Breast epithelium (tissue), 4 donors: ENCODE data around the gene RAB3A. TPM values are rescaled to one million over a fixed set of nuclear protein-coding genes. Genes with fewer than 3 reads are reported as not detected.

Source experiments
- DNase-seq, 2 donors: peaks; one replicate each; pipeline ENCODE4 v3.0.0-alpha.2; 2019; ENCODE audit warnings: low spot score in 2 of 2
- H3K27ac ChIP-seq, 2 donors: fragments of 200-600 bp; sonication (generic) in 1 of 2; one replicate each; pipeline ENCODE4 v1.5.1; 2016 to 2019; ENCODE audit warnings: mild to moderate bottlenecking in 1 of 2
- H3K27me3 ChIP-seq, 2 donors: fragments of 200-600 bp; sonication (generic) in 1 of 2; one replicate each; pipeline versions ENCODE4 v1.5.1 to v1.6.0; 2017 to 2019; ENCODE audit warnings: control low read depth in 1 of 2, mild to moderate bottlenecking in 1 of 2
- H3K36me3 ChIP-seq: fragments of 200-600 bp; one replicate; pipeline ENCODE4 v1.5.1; 2019
- H3K4me1 ChIP-seq, 2 donors: fragments of 200-600 bp; sonication (generic); one replicate each; pipeline ENCODE4 v1.5.1; 2016 to 2019; ENCODE audit warnings: control low read depth in 1 of 2
- H3K4me3 ChIP-seq, 3 donors: fragments of 200-600 bp; sonication (generic); 1 replicate in 2 of 3; 2 replicates in 1 of 3; pipeline ENCODE4 v1.5.1; 2016 to 2019; ENCODE audit warnings: mild to moderate bottlenecking in 3 of 3, moderate library complexity in 2 of 3
- H3K9me3 ChIP-seq, 2 donors: fragments of 200-600 bp; sonication (generic) in 1 of 2; one replicate each; pipeline ENCODE4 v1.5.1; 2016 to 2019; ENCODE audit warnings: control low read depth in 1 of 2
- POLR2A ChIP-seq: fragments of 450-650 bp; IDR thresholded peaks from one replicate; pipeline ENCODE4 v1.6.1; 2016; ENCODE audit warnings: antibody characterized with exemption, mild to moderate bottlenecking, moderate library complexity
- POLR2AphosphoS5 ChIP-seq, 3 donors: sonication (generic); formaldehyde crosslinking; IDR thresholded peaks; one replicate each; pipeline ENCODE4 v1.6.1; 2017; ENCODE audit warnings: antibody characterized with exemption in 3 of 3
- intact Hi-C: fragments of 100-400 bp; cut with DNase I; formaldehyde crosslinking; loops from one replicate; pipeline ENCODE4 v1.15.1; 2023; ENCODE audit warnings: low total_unique reads
- total RNA-seq, 3 donors: library from RNA; depleted of rRNA; stranded (reverse); fragments of >200 nt; gene quantifications; one replicate each; pipeline ENCODE4 v1.1.0, GENCODE V29; 2016
- TF ChIP-seq, protein P1 (sequence below), 3 donors: fragments of 450-650 bp; IDR thresholded peaks; one replicate each; pipeline ENCODE4 v1.5.1; 2016 to 2017; ENCODE audit warnings: antibody characterized with exemption in 3 of 3, mild to moderate bottlenecking in 3 of 3, moderate library complexity in 3 of 3

Gene RAB3A
- total RNA-seq, 3 donors from 2014 or later = 0.66 to 1.2 (median 1.1) TPM

DNA sequence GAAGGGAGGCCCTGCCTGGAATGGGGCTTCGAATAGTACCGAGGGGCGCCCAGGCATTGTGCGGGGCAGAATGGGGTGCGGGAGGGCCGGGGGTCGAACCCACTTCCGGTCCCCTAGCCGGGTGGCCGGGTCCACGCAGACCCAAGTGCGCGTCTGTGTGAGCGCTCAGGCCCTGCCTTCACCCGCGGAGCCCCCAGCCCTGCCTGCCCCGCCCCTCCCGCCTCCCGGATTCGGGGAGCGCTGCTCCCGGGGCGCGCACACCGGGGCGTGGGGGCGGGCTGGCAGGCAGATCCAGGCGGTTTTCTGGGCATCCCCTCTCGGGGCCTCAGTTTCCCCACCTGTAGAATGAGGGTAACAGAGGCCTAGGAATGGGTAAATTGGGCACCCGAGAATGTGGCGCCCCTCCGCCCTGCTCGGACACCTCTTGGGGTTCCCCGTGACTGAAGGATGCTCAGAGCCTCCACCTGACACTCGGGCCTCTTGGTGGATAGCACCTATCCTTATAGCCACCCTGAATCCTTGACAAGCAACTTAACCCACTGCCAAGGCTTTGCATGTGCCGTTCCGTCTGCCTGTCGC is 50.2 kb downstream of the RAB3A start:
- DNase-seq = no peak
- no peak for TF ChIP-seq POLR2AphosphoS5 (IDR thresholded peaks at IDR 0.05)
- TF ChIP-seq, protein P1, sequence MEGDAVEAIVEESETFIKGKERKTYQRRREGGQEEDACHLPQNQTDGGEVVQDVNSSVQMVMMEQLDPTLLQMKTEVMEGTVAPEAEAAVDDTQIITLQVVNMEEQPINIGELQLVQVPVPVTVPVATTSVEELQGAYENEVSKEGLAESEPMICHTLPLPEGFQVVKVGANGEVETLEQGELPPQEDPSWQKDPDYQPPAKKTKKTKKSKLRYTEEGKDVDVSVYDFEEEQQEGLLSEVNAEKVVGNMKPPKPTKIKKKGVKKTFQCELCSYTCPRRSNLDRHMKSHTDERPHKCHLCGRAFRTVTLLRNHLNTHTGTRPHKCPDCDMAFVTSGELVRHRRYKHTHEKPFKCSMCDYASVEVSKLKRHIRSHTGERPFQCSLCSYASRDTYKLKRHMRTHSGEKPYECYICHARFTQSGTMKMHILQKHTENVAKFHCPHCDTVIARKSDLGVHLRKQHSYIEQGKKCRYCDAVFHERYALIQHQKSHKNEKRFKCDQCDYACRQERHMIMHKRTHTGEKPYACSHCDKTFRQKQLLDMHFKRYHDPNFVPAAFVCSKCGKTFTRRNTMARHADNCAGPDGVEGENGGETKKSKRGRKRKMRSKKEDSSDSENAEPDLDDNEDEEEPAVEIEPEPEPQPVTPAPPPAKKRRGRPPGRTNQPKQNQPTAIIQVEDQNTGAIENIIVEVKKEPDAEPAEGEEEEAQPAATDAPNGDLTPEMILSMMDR (IDR thresholded peaks at IDR 0.05) = no peak
- no peak for TF ChIP-seq POLR2A
- Histone ChIP-seq H3K27me3 (no peaks in the 10 kb centered on the region), H3K4me3 (peak overlapping the region; percentile 73 to 95 (median 90)), H3K36me3 (no peaks in the 10 kb centered on the region), H3K27ac (peak overlapping the region; percentile 92 to 93), H3K9me3 (no peaks in the 10 kb centered on the region), H3K4me1 (peaks cover 20 to 30% of the 10 kb centered on the region in 2 donors)
- intact Hi-C loops = no loop called here

DNA sequence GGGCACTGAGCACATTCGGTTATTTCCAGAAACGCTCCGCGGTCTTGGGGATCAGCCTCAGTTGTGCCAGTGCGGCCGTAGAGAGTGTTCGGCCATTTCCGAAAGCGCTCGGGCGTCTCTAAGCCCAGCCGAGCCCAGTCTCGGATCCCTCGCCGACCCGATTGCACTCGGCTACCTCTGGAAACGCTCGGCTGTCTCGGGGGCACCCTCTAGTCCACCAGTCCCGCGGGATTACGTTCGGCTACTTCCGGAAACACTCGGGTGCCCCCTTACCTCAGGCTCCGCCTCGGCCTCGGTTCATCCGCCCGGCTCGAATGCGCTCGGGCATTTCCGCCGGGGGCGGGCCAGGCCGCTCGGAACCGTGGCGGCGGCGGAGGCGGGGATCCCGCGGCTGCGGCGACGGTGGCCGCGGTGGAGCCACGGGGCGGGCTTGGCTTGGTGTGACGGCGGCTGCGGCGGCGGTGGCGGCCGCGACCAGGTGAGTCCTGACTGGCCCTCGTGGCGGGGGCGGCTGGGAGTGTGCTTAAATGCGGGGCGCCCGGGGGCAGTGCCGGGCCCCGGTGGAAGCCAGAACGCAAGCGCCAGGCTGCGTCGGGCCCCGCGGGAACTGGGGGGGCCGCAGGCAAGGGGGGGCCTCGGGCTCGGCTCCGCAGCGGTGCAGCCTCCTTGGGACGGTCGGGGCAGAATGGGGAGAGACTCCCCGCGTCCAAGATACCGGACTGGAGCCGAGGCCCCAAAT is 50.9 kb downstream of the RAB3A start, which contains the start of gene PIK3R2:
Gene PIK3R2, plus strand, starts transcription at position 347 of the 739 bp plus-strand sequence. CDS start 2,717 bp downstream, outside the sequence.
- H3K4me1 ChIP-seq = peaks cover 20 to 30% of the 10 kb centered on the region in 2 donors
- H3K27me3 ChIP-seq = no peaks in the 10 kb centered on the region
- H3K36me3 ChIP-seq = no peaks in the 10 kb centered on the region
- peak; percentile 99 to 100 for DNase-seq
- H3K27ac ChIP-seq = peak within 1 kb of the TSS; percentile 92 to 93
- intact Hi-C loops = no loop called here
- TF ChIP-seq POLR2A (no peak), POLR2AphosphoS5 (IDR thresholded peaks at IDR 0.05) (no peak)
- TF ChIP-seq, protein P1 (IDR thresholded peaks at IDR 0.05) = no peak
- H3K4me3 ChIP-seq = peak within 1 kb of the TSS; percentile 73 to 95 (median 90)
- H3K9me3 ChIP-seq = no peaks in the 10 kb centered on the region

DNA sequence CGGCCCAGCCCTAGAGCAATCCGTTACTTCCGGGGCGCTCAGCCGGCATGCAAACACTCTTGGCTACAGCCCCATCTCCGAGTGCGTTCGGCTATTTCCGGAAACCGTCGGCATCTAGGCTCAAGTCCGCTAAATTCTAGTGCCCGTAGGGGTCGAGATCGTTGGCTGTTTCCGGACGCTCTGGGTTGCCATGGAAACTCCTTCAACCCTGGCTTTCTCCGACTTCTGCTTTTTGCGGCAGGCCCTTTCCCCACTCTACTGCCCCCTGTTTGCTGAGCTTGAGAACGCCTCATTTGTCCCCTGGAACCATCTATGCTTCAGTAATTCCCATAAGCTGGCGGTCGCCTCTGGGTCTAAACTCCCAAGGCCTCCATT is 51.4 kb downstream of the RAB3A start:
- intact Hi-C loops = no loop called here
- TF ChIP-seq POLR2A (no peak), POLR2AphosphoS5 (IDR thresholded peaks at IDR 0.05) (peak; percentile 17 to 65 (median 37))
- TF ChIP-seq, protein P1 (IDR thresholded peaks at IDR 0.05) = peak; percentile 53 to 74 (median 60)
- peaks cover 20 to 26% of the 10 kb centered on the region in 2 donors for H3K4me1 ChIP-seq

DNA sequence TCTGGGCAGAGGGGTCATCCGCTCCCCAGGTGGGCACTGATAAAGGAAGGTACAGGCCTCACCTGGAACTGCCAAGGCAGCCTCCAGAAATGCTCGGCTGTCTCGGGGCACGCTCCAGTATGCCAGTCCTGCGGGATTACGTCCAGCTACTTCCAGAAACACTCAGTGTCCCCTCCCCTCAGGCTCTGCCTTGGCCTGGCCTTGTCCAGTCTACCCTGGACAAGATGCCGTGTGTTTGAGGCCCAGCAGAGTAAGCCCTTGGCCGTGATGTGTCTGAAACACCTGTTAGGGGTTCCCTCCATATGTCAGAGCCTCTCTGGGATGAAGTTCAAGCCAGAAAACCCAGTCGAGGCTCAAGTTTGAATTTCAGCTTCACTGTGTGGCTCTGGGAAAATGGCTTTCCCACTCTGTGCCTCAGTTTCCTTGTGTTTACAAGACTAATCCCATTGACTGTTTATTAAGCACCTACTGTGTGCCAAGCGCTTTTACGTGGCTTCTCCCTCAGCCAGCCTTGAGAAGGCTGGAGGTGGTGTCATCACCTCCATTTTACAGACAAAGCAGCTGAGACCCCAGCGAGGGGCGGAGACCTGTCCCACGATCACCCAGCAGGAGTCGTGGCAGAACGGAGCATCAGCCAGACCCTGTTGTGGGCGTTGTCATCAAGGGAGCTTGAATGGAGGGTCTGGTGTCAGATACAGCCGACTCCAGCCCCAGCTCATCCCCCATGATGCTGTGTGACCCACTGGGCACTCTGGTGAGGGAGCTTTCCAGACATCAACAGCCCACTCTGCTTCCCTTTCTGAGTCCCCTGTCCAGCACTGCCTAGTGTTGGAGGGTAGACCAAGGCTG is 52.8 kb downstream of the RAB3A start:
- intact Hi-C loops = no loop called here

More for the DNA sequence above, 51.4 kb downstream of the RAB3A start:
- peak overlapping the region; percentile 73 to 95 (median 90) for H3K4me3 ChIP-seq
- DNase-seq = peak; percentile 91 to 95
- H3K27me3 ChIP-seq = no peaks in the 10 kb centered on the region
- H3K27ac ChIP-seq = peak overlapping the region; percentile 92 to 93
- H3K9me3 ChIP-seq = no peaks in the 10 kb centered on the region
- no peaks in the 10 kb centered on the region for H3K36me3 ChIP-seq

More for the DNA sequence above, 52.8 kb downstream of the RAB3A start:
- DNase-seq = no peak
- Histone ChIP-seq H3K4me1 (peaks cover 12 to 14% of the 10 kb centered on the region in 2 donors), H3K27ac (no peak overlapping the region), H3K9me3 (no peaks in the 10 kb centered on the region), H3K4me3 (no peak overlapping the region), H3K36me3 (no peaks in the 10 kb centered on the region), H3K27me3 (no peaks in the 10 kb centered on the region)
- no peak for TF ChIP-seq POLR2AphosphoS5 (IDR thresholded peaks at IDR 0.05)
- TF ChIP-seq POLR2A = no peak
- TF ChIP-seq, protein P1 (IDR thresholded peaks at IDR 0.05) = no peak
